Esophagus muscularis mucosa (tissue), 3 donors: Measurements from ENCODE around the gene IL15RA.

Experiments used
- CTCF ChIP-seq, 3 experiments: fragments of 200-600 bp in 2 of 3; fragments of 450-650 bp in 1 of 3; sonication (generic) in 2 of 3; IDR thresholded peaks; one replicate each; pipeline ENCODE4 v1.5.1; 2017 to 2019; ENCODE audit warnings: antibody characterized with exemption in 3 of 3, mild to moderate bottlenecking in 2 of 3, moderate library complexity in 1 of 3
- POLR2A ChIP-seq: fragments of 450-650 bp; IDR thresholded peaks from one replicate; pipeline ENCODE4 v1.6.1; 2017; ENCODE audit warnings: antibody characterized with exemption, moderate library complexity, mild to moderate bottlenecking, low read depth

- TF ChIP-seq POLR2A = no peak
- TF ChIP-seq CTCF (IDR thresholded peaks at IDR 0.05) = no peak
Measured at GRCh38 chr10:5991708-5992107, 14.4 kb upstream of the IL15RA start.
